ENCODE measurements around the gene TTLL7. TPM values are rescaled to one million over a fixed set of nuclear protein-coding genes. Genes with fewer than 3 reads are reported as not detected.

Gene TTLL7
- total RNA-seq, 1 experiment from 2014 or later: 2.0 TPM

- Mint-ChIP-seq H3K9me3 (ENCODE audit: unreplicated experiment) (no peaks in the 10 kb centered on the region), H3K27ac (ENCODE audit: low read depth, unreplicated experiment) (no peak overlapping the region), H3K27me3 (ENCODE audit: insufficient read depth, unreplicated experiment) (no peaks in the 10 kb centered on the region), H3K4me3 (ENCODE audit: unreplicated experiment) (no peak overlapping the region), H3K4me1 (ENCODE audit: insufficient read depth, unreplicated experiment) (peaks cover 12% of the 10 kb centered on the region), H3K36me3 (ENCODE audit: insufficient read depth, unreplicated experiment) (no peaks in the 10 kb centered on the region)
- DNase-seq (ENCODE audit: unreplicated experiment): no peak
- ChIA-PET POLR2A (no interaction called here), CTCF (interaction anchor here (0.6 kb wide), 1 partner anchor 181 kb away, joined by 3 read pairs; no protein-coding TSS in a partner anchor)
- intact Hi-C loops (cut with micrococcal nuclease): no loop called here
- TF ChIP-seq CTCF (IDR thresholded peaks at IDR 0.05; ENCODE audit: unreplicated experiment): no peak
- BruUV-seq (replicated peaks): no TSS peak
Observed at GRCh38 chr1:83958704-83959103, 40.2 kb downstream of the TTLL7 start.

- no peak overlapping the region for H3K4me3 Mint-ChIP-seq (ENCODE audit: unreplicated experiment)
- H3K9me3 Mint-ChIP-seq (ENCODE audit: unreplicated experiment): no peaks in the 10 kb centered on the region
- CTCF ChIA-PET: interaction anchor here (0.6 to 1.2 kb wide), 2 partner anchors 28 to 168 kb away, joined by 3 to 5 read pairs; no protein-coding TSS in a partner anchor
- no peak for TF ChIP-seq CTCF (IDR thresholded peaks at IDR 0.05; ENCODE audit: unreplicated experiment)
- H3K27me3 Mint-ChIP-seq (ENCODE audit: insufficient read depth, unreplicated experiment): no peaks in the 10 kb centered on the region
- no peaks in the 10 kb centered on the region for H3K36me3 Mint-ChIP-seq (ENCODE audit: insufficient read depth, unreplicated experiment)
- H3K27ac Mint-ChIP-seq (ENCODE audit: low read depth, unreplicated experiment): no peak overlapping the region
- intact Hi-C loops (cut with micrococcal nuclease): no loop called here
- DNase-seq (ENCODE audit: unreplicated experiment): no peak
- POLR2A ChIA-PET: no interaction called here
- no TSS peak for BruUV-seq (replicated peaks)
- H3K4me1 Mint-ChIP-seq (ENCODE audit: insufficient read depth, unreplicated experiment): no peaks in the 10 kb centered on the region
Observed at GRCh38 chr1:83954166-83954823, 44.6 kb downstream of the TTLL7 start.

GRCh38 chr1:83950106-83950661 is 48.7 kb downstream of the TTLL7 start:
- CTCF ChIA-PET: interaction anchor here (0.9 kb wide), 1 partner anchor 172 kb away, joined by 3 read pairs; no protein-coding TSS in a partner anchor
- no peak for DNase-seq (ENCODE audit: unreplicated experiment)
- no TSS peak for BruUV-seq (replicated peaks)
- POLR2A ChIA-PET: interaction anchor here (0.7 kb wide), 1 partner anchor 473 kb away, joined by 3 read pairs; no protein-coding TSS in a partner anchor
- TF ChIP-seq CTCF (IDR thresholded peaks at IDR 0.05; ENCODE audit: unreplicated experiment): no peak
- Mint-ChIP-seq H3K27ac (ENCODE audit: low read depth, unreplicated experiment) (no peak overlapping the region), H3K9me3 (ENCODE audit: unreplicated experiment) (no peaks in the 10 kb centered on the region), H3K27me3 (ENCODE audit: insufficient read depth, unreplicated experiment) (no peaks in the 10 kb centered on the region), H3K4me1 (ENCODE audit: insufficient read depth, unreplicated experiment) (no peaks in the 10 kb centered on the region), H3K4me3 (ENCODE audit: unreplicated experiment) (no peak overlapping the region), H3K36me3 (ENCODE audit: insufficient read depth, unreplicated experiment) (no peaks in the 10 kb centered on the region)
- intact Hi-C loops (cut with micrococcal nuclease): no loop called here

- intact Hi-C loops (cut with micrococcal nuclease): no loop called here
- ChIA-PET POLR2A (no interaction called here), CTCF (interaction anchor here (2.2 to 3.4 kb wide), 2 partner anchors 11 to 180 kb away, joined by 8 to 29 read pairs; no protein-coding TSS in a partner anchor)
- Mint-ChIP-seq H3K27me3 (ENCODE audit: insufficient read depth, unreplicated experiment) (no peaks in the 10 kb centered on the region), H3K9me3 (ENCODE audit: unreplicated experiment) (peaks cover 10% of the 10 kb centered on the region), H3K4me1 (ENCODE audit: insufficient read depth, unreplicated experiment) (no peaks in the 10 kb centered on the region), H3K4me3 (ENCODE audit: unreplicated experiment) (no peak overlapping the region), H3K36me3 (ENCODE audit: insufficient read depth, unreplicated experiment) (no peaks in the 10 kb centered on the region), H3K27ac (ENCODE audit: low read depth, unreplicated experiment) (no peak overlapping the region)
- no peak for TF ChIP-seq CTCF (IDR thresholded peaks at IDR 0.05; ENCODE audit: unreplicated experiment)
- DNase-seq (ENCODE audit: unreplicated experiment): no peak
- BruUV-seq (replicated peaks): no TSS peak
Observed at GRCh38 chr1:83942914-83943313, 56.0 kb downstream of the TTLL7 start.
